Measurements from ENCODE around the gene PTGFRN.

DNA sequence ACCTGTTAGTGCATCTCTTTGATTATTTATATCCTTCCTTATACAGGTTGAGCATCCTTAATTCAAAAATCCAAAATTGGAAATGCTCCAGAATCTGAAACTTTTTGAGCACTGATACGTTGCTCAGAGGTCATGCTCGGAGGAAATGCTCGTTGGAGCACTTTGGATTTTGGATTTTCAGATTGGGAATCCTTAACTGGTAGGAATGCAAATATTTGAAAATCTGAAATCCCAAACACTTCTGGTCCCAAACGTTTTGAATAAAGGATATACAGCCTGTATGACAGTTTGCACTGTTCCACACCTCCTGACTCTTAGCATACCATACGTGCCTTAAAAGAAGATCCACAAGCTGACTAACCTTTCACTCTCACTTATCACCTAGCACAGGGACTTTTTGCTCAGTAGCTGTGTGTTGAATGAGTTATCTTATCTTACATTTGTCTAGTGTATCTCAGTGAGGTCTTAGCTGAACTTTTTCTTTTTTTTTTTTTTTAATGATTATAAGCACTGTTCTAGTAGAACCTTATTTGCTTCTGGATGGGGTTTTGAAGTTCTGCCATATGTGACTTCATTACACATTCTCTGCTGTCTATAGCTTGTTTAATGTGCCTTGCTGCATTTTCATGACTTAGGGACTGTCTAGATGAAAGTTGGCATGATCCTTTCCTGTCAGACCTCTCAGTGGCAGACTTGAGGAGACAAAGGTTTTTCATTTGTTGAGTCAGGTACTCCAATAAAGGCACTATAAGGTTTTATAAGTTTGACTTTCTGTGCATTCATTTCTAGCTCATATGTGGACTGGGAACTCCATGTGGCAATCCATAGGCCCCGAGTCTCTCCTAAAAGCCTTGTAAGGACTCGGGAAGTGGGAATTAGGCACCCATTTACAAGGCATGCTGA is 21.6 kb downstream of the PTGFRN start:
- TF ChIP-seq ZNF565 (CRISPR knock-in tag; conservative IDR thresholded peaks at IDR 0.05; ENCODE audit: low read depth) = no peak
- TF ChIP-seq ZNF70 (CRISPR knock-in tag; IDR thresholded peaks at IDR 0.05) = no peak
- TF ChIP-seq CSDC2 (CRISPR knock-in tag; IDR thresholded peaks at IDR 0.05) = no peak
- no peak for TF ChIP-seq ESRRG (CRISPR knock-in tag; IDR thresholded peaks at IDR 0.05)
- TF ChIP-seq PPARA (CRISPR knock-in tag; IDR thresholded peaks at IDR 0.05; ENCODE audit: borderline replicate concordance) = no peak
- no peak for TF ChIP-seq ISL1 (CRISPR knock-in tag; IDR thresholded peaks at IDR 0.05)
- no peak for TF ChIP-seq RARB (CRISPR knock-in tag; IDR thresholded peaks at IDR 0.05)
- TF ChIP-seq BACH2 (CRISPR knock-in tag; IDR thresholded peaks at IDR 0.05; ENCODE audit: borderline replicate concordance) = no peak
- no peak for TF ChIP-seq TOX (CRISPR knock-in tag; IDR thresholded peaks at IDR 0.05; ENCODE audit: borderline replicate concordance)
- TF ChIP-seq OSR1 (CRISPR knock-in tag; IDR thresholded peaks at IDR 0.05) = no peak
- no peak for TF ChIP-seq ZFP30 (CRISPR knock-in tag; IDR thresholded peaks at IDR 0.05)
- no peak for TF ChIP-seq ZFP3 (CRISPR knock-in tag; IDR thresholded peaks at IDR 0.05)
- TF ChIP-seq CREB5 (CRISPR knock-in tag; IDR thresholded peaks at IDR 0.05; ENCODE audit: low read depth) = no peak
- no peak for TF ChIP-seq TCF4 (CRISPR knock-in tag; IDR thresholded peaks at IDR 0.05; ENCODE audit: borderline replicate concordance)
